ENCODE data around the gene RIMBP2.

DNA sequence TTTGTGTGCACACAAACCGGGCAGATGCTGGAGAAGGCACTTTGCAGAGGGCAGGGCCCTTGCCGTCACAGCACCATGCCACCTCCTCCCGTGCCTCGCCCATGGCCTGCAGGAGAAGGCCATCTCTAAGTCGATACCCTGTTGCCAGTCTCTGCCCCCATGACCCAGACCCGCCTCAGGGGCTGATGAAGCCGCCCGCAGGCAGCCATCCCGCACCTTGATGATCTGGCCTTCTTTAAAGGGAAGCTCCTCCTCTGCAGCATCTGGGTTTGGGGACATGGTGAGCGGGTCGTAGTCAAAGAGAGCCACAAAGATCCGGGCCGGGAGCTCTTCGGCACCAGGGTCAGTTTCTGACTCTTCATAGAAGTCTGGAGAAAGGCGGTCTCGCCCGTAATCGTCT is 302.2 kb downstream of the RIMBP2 start:
- TF ChIP-seq EZH2 (IDR thresholded peaks at IDR 0.05; ENCODE audit: low read length), result no peak
- no peak for TF ChIP-seq CTCF (optimal IDR thresholded peaks at IDR 0.05 in 1 of 3, IDR thresholded peaks at IDR 0.05 in 1 of 3, conservative IDR thresholded peaks at IDR 0.05 in 1 of 3; ENCODE audit: extremely low read depth in 1 of 3, insufficient read depth in 2 of 3, low read length in 3 of 3)
